CD4-positive, alpha-beta T cell treated with Interleukin-17A for 1 hour (primary cell): ENCODE results near the gene RIT2.
"Not testable (repeated sequence)": the region's sequence is repeated elsewhere in the genome, so short reads cannot be mapped to it uniquely, and the experiment has no call there.

Experiments used
- DNase-seq: peaks from one replicate; pipeline ENCODE4 v3.0.0-alpha.2; 2020

The RIT2 gene

GRCh38 chr18:42743373-42744138 lies 371.9 kb downstream of the RIT2 start:
- DNase-seq: no peak

DNA sequence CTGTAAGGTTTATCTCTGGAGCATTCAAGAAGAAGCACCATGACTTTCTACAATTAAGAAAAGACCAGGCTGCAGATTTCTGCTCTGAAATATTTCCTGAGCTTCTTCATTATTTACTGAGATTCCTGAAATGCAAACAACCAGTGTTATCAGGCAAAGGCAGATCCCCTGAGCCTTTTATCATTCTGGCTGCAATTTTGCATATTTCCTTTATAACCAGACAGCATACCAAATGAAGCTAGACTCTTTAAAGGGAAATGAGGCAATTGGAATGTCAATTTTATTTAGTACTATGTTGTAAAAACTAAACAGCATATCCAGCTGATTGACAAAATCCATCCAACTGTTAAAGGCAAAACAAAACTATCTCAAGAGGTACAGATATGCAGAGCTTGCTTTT lies 372.5 kb downstream of the RIT2 start:
- no peak for DNase-seq

- no peak for DNase-seq
Observed at GRCh38 chr18:42742474-42742873, 373.0 kb downstream of the RIT2 start.

GRCh38 chr18:42741805-42742347 lies 373.6 kb downstream of the RIT2 start:
- not testable (repeated sequence) for DNase-seq

- not testable (repeated sequence) for DNase-seq
Observed at GRCh38 chr18:42741299-42741698, 374.2 kb downstream of the RIT2 start.

DNA sequence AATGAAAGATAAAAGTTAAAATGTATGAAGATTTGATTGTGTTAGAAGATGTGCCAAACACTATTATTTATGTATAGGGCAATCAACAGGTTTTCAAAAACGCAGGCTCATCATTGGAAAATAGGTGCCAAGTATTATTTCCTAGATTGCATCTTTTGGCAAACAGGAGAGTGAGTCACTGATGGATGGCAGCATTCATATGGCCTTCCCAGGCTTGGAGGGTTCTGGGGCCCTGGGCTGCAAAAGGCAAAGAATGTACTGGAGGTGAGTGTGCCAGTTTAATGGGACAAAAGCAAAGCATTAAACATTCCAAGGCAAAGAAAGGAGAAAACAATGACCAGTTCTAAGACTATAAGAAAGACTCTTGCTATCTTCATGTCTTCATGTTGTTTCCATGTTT lies 379.4 kb downstream of the RIT2 start:
- DNase-seq: no peak

GRCh38 chr18:42734520-42734919 lies 381.0 kb downstream of the RIT2 start:
- DNase-seq: no peak

- DNase-seq: no peak
Observed at GRCh38 chr18:42730272-42730671, 385.2 kb downstream of the RIT2 start.

DNA sequence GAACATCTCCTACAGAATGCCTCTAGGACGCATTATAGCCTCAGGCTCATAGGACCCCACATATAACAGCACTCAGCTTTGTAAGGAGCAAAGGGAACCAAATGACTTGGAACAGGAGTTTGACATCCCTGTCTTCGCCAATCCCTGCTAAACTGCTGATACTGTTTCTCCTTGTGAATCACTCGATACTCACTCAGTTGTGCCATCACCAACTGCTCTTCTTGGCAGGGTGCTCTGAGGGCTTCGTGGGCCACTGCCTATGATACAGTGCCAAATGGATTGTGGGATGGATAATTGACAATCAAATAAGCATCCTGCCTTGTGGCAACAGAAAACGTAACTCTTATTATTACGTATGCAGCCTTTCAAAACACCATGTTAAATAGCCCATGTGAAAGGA lies 396.3 kb downstream of the RIT2 start:
- DNase-seq: no peak

- DNase-seq: no peak
Observed at GRCh38 chr18:42712065-42712464, 403.4 kb downstream of the RIT2 start.

DNA sequence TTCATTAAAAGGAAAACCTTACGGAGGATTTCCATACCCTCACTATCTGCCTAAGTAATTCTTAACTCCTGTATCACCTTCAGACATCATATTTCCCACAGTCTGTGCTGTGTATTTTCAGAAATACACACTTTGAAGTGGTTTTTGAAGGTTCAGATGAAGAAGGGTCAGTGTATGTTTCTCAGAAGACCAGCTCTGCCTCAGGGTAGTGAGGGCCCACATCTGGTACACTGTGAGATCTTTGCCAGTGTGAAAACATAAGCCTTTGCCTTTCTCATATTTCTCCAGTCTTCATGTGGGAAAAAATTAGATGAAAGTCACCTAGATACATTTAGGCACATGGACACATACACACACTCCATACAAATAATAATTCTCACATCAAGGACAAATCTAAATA lies 408.4 kb downstream of the RIT2 start:
- no peak for DNase-seq

- DNase-seq: no peak
Observed at GRCh38 chr18:42706618-42707017, 408.9 kb downstream of the RIT2 start.

DNA sequence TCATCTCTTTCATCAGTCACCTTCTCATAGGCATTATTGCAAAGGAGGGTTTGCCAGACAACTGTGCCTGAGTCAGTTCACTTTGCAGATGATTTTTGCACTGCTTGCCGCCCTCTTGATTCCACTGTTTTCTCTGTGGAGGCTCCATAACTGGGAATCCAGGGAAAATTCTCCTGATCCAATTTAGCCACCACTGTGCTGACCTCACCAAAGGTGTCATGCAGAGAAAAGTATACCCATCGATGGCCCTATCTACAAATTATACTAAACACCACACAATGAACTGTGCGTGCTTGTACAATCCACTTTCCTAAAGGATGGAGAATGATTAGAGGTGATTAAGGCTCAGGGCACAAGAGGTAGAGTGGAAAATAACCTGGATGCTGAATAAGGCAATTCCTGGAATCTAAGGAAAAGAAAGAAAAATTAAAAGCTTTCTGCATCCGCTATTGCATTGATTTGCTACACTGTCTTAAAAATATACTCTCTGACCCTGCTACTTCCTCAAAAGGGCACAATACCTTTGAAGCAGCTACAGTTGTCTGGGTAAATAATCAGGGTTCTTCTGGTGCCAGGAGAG lies 409.4 kb downstream of the RIT2 start:
- DNase-seq: no peak
